Right hindlimb (tissue), 1 donor: ENCODE measurements around the gene SIRPA.
"Not testable (repeated sequence)": the region's sequence is repeated elsewhere in the genome, so short reads cannot be mapped to it uniquely, and the experiment has no call there.

ENCODE experiments used
- DNase-seq: peaks from one replicate; pipeline ENCODE4 v3.0.0-alpha.2; 2018

SIRPA gene

GRCh38 chr20:1909097-1909496 is 13.9 kb downstream of the SIRPA start:
- no peak for DNase-seq

- DNase-seq: no peak
These were observed 16.3 kb downstream of the SIRPA start for GRCh38 chr20:1911536-1911935.

DNA sequence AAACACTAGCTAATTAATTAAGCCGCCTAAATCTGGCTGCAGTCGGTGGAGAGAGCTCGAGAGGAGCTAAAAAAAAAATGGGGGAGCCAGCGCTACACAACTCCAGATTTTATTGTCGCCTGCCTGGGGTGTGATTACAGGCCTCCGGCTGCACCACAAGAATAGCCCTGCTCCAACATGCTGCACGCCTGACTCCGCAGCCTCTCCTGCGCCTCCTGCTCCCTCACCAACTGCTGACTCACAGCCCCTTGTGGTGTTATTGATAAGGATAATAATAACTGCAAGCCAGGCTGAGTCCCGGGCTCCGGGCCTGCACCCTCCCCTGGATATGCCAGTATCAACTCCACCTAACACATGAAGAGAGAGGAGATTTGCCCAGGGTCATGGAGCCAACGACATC is 16.8 kb downstream of the SIRPA start:
- no peak for DNase-seq

GRCh38 chr20:1912646-1913045 is 17.4 kb downstream of the SIRPA start:
- no peak for DNase-seq

DNA sequence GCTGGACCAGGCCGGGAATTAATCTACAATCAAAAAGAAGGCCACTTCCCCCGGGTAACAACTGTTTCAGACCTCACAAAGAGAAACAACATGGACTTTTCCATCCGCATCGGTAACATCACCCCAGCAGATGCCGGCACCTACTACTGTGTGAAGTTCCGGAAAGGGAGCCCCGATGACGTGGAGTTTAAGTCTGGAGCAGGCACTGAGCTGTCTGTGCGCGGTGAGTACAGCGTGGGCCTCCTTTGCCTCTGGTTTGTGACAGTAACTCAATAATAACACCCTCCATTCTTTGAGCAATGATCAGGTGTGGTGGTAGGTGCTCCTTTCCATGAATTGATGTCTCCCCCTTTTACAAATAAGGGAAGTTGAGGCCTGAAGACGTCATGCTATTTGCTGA is 20.0 kb downstream of the SIRPA start:
- not testable (repeated sequence) for DNase-seq

DNA sequence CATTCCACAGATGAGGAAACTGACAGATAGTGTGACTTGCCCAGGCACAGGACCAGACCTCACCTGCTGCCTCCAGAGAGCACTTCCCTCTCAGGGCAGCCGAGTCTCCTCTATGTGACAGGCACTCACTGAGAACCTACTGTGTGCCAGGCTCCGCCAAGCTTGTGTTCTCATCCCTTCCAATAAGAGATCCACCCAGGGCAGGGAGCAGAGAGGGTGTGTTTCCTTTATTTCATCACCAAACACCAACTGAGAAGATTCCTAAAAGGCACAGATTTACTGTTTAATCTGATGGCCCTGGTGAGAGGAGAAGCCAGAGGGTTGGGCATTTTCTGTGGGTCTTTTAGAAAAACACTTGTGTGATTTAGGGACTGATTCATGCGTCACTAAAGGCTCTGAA is 20.5 kb downstream of the SIRPA start:
- no peak for DNase-seq

GRCh38 chr20:1917786-1918185 is 22.6 kb downstream of the SIRPA start:
- DNase-seq: no peak

- DNase-seq: no peak
These were observed 23.4 kb downstream of the SIRPA start for GRCh38 chr20:1918491-1919165.

DNA sequence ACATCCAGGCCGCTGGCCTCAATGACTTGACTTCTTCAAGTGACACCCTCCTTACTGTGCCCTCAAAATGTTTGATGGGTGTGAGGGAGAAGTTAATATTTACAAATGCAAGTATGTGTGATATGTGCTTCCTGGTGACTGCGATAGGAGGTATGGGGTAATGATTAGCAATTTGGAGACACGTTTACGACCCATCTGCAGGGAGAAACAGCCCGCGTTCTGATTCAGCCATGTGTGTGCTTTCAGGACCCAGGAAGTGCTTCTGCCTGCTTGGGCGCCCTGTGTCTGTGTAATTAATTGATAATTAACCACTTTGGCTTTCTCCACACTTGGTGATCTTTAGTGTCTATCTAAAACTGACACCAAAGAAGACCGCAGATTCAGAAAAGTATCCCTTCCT is 25.0 kb downstream of the SIRPA start:
- no peak for DNase-seq

DNA sequence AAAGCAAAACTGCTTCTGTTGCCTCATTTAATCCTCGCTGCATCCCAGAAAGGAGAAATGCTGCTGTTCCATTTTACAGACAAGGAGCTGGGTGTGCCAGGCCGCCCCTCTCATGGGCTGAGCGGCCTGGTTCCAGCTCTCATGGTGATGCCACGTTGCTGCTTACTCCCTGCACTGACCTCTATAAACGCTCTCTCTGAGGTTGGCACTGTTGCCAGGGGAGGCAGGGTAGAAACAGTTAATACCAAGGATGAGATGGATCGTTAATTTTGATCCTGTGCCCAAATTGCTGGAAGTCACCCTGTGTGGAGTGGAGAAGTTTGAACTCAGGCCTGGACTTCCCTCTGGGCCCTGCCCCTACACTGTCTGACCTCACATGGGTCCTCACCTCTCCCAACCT is 25.6 kb downstream of the SIRPA start:
- no peak for DNase-seq

- DNase-seq: not testable (repeated sequence)
These were observed 26.8 kb downstream of the SIRPA start for GRCh38 chr20:1921985-1922384.

DNA sequence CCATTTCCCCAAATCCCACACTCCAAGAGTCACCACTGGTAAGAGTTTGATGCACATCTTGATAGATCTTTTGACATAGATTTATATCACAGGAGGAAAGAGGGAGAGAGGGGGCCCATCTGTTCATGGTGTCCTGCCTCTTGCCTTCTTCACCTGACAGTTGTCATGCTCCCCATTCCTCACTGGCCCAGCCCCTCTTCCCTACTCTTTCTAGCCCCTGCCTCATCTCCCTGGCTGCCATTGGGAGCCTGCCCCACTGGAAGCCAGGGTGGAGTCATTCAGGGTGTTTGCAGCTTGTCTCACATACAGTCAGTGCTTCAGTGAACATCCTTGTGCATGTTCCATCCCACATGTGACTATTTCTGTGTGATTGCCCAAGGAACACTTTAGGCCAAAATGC is 27.6 kb downstream of the SIRPA start:
- no peak for DNase-seq

DNA sequence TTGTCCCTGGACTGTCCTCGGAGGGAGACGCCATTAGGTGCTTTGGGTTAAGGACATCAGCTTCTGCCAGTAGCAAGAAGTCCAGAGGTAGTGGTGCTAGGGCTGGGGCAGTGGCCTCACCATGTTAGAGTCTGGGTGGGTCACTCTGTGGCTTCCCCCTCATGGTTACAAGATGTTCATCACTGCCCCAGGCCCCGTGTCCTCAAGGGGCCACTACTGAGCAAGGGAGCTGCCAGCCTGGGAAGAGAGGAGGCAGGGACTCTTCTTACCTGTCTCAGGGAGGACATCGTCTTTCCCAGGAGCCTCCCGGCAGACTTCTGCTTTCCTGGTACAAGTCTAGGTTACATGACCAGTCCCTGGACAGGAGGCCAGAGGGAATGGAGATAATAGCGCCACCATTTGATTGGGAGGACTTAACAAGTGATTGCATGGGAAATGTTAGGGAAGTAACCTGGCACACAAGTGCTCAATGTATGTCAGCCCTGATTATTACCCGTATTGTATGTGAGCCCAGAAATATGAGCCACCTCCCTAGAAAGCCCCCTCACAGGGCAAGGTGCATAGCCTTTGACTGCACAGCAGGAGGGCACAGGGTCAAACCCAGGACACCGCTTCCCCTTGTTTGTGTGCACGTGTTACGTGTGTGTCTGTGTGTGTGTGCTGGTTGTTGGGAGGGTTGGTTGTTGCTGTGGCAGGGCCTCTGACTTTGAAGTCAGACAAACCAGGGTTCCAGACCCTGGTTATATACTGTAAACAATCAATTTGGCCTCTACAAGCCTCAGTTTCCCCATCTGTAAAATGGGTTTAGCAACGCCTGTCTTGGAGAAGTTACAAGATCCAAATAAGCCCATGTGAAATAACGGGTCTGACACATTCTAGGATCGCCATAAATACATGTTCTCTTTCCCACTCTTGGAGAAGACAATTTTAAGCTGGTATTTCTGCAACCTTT is 30.0 kb downstream of the SIRPA start:
- no peak for DNase-seq

DNA sequence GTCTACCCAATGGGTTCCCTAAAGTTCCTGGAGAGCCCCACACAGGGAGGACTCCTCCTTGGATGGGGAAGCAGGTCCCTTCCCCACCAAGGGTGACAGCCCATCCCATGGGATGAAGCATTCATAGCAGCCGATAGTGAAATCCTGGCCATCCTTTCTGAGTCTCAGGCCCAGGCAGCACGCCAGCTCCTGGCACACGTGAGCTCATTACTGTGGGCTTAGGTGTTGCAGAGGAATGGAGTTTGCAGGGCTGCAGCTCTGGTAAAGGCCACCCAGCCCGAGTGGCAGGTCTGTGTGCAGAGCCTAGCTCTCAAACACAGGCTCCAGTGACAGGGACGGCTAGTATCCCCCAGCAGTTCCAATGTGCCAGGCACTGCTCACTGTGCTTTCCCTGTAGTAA is 31.0 kb downstream of the SIRPA start:
- no peak for DNase-seq

GRCh38 chr20:1927217-1927616 is 32.0 kb downstream of the SIRPA start:
- DNase-seq: no peak

GRCh38 chr20:1928154-1928553 is 32.9 kb downstream of the SIRPA start:
- DNase-seq: no peak

- no peak for DNase-seq
These were observed 33.6 kb downstream of the SIRPA start for GRCh38 chr20:1928782-1929181.

GRCh38 chr20:1929460-1929859 is 34.3 kb downstream of the SIRPA start:
- no peak for DNase-seq

DNA sequence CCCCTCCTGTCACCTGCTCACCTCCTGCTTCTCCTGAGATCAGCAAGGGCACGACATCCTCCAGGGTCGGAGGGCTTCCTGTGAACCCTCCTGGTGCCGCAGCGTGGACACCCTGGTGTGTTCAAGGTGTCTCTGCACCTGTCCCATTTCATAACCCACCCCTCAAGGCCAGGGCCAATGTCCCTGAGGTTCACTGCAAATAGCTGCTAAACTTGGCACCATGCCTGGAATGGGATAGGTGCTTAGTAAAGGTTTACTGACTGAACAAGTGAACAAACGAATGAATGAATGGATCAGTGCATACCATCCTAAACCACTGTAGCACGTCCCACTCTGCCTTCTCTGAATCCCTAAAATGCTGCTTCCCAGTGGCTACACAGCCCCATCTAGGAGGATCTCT is 35.0 kb downstream of the SIRPA start:
- DNase-seq: no peak

- DNase-seq: no peak
These were observed 36.6 kb downstream of the SIRPA start for GRCh38 chr20:1931830-1932229.

GRCh38 chr20:1932971-1933370 is 37.8 kb downstream of the SIRPA start:
- no peak for DNase-seq

DNA sequence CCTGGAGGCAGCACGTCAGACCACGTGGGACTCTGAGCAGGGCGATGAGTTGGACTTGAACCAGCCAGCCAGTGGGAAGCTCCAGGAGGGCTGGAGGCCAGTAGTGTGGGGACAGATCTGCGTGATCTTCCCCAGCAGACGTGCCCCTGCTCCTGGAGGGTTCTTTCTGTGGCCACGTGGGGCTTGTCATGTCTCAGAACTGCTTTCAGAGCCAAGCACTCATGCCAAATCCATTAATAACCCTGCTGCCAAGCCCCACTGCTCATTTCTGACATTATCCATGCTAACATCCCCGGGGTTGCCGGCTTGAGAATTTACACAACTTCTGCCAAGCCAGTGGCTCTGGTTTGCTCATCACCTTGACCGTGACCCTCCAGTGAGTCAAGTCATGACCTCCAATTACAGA is 38.3 kb downstream of the SIRPA start:
- DNase-seq: no peak

- no peak for DNase-seq
These were observed 38.9 kb downstream of the SIRPA start for GRCh38 chr20:1934156-1934555.
